Testis (tissue), 3 donors: ENCODE results near the gene TEX53. TPM values are rescaled to one million over a fixed set of nuclear protein-coding genes. Genes with fewer than 3 reads are reported as not detected.

Source experiments
- DNase-seq: peaks from one replicate; pipeline ENCODE4 v3.0.0-alpha.2; 2019
- H3K27ac ChIP-seq, 2 donors: fragments of 200-600 bp; sonication (generic); one replicate each; pipeline ENCODE4 v1.5.1; 2019
- H3K27me3 ChIP-seq: fragments of 200-600 bp; sonication (generic); one replicate; pipeline ENCODE4 v1.5.1; 2019
- H3K36me3 ChIP-seq: fragments of 200-600 bp; sonication (generic); one replicate; pipeline ENCODE4 v1.5.1; 2017; ENCODE audit warnings: low read depth; ENCODE audit errors: missing control alignments
- H3K4me1 ChIP-seq: fragments of 200-600 bp; sonication (generic); one replicate; pipeline ENCODE4 v1.5.1; 2019
- H3K4me3 ChIP-seq, 2 donors: fragments of 200-600 bp; sonication (generic); one replicate each; pipeline ENCODE4 v1.5.1; 2017 to 2019
- H3K9me3 ChIP-seq: fragments of 200-600 bp; sonication (generic); one replicate; pipeline ENCODE4 v1.5.1; 2017
- POLR2A ChIP-seq: fragments of 450-650 bp; IDR thresholded peaks from one replicate; pipeline ENCODE4 v1.6.1; 2017; ENCODE audit warnings: antibody characterized with exemption, mild to moderate bottlenecking, moderate library complexity
- WGBS, 2 donors: methylation state at CpG; one replicate each; pipeline ENCODE4 v1.1.5; 2018; 5-methylcytosine and 5-hydroxymethylcytosine counted together
- intact Hi-C: fragments of 100-400 bp; cut with DNase I; formaldehyde crosslinking; loops from one replicate; pipeline ENCODE4 v1.15.1; 2023; ENCODE audit warnings: low total_unique reads
- polyA plus RNA-seq: library from polyadenylated mRNA; stranded (reverse); fragments of 350-450 nt; fragmentation: Illumina TruSeq; extraction: RNeasy Lipid Tissue Mini Kit (QIAGEN cat#74804); gene quantifications from one replicate; pipeline ENCODE4 v1.2.3, GENCODE V29; 2014; ENCODE audit warnings: low read depth, low replicate concordance; ENCODE audit not compliant: insufficient read depth
- total RNA-seq, 2 donors: library from RNA; depleted of rRNA; stranded (reverse); fragments of >200 nt; gene quantifications; one replicate each; pipeline ENCODE4 v1.2.3, GENCODE V29; 2016
- TF ChIP-seq, protein P1 (sequence below), 3 experiments: fragments of 450-650 bp in 2 of 3; fragments of 200-600 bp in 1 of 3; sonication (generic) in 1 of 3; IDR thresholded peaks; one replicate each; pipeline ENCODE4 v1.5.1; 2016 to 2019; ENCODE audit warnings: antibody characterized with exemption in 3 of 3, mild to moderate bottlenecking in 2 of 3, moderate library complexity in 1 of 3

The TEX53 gene
- total and polyA plus RNA-seq, 3 donors from 2014 or later, result 13.4 to 68.8 (median 23.5) TPM

DNA sequence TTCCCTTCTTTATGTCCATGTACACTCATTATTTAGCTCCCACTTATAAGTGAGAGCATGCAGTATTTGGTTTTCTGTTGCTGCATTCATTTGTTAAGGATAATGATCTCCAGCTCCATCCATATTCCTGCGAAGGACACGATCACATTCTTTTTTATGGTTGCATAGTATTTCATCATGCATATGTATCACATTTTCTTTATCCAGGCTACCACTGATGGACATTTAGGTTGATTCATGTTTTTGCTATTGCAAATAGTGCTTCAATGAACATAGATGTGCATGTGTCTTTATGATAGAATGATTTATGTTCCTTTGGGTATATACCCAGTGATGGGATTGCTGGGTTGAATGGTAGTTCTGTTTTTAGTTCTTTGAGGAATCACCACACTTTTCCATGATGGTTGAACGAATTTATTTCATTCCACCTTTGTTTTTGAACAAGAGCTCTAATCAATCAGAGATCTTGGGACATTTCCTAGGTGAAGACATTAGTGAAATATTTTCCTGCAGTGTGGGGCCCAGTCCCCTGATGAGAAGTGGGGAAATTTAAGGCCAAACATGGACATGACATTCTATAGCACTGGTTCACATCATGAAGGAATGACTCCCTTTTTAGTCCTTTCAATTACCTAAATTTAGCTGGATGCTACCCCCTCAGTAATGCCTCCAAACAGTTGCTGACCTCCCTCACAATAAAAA, 31.5 kb upstream of the TEX53 start:
- Histone ChIP-seq H3K27ac (no peak overlapping the region), H3K36me3 (no peaks in the 10 kb centered on the region), H3K4me1 (no peaks in the 10 kb centered on the region), H3K27me3 (no peaks in the 10 kb centered on the region), H3K4me3 (no peak overlapping the region), H3K9me3 (no peaks in the 10 kb centered on the region)
- intact Hi-C loops, result no loop called here
- DNase-seq, result no peak
- no peak for TF ChIP-seq POLR2A
- TF ChIP-seq, protein P1, sequence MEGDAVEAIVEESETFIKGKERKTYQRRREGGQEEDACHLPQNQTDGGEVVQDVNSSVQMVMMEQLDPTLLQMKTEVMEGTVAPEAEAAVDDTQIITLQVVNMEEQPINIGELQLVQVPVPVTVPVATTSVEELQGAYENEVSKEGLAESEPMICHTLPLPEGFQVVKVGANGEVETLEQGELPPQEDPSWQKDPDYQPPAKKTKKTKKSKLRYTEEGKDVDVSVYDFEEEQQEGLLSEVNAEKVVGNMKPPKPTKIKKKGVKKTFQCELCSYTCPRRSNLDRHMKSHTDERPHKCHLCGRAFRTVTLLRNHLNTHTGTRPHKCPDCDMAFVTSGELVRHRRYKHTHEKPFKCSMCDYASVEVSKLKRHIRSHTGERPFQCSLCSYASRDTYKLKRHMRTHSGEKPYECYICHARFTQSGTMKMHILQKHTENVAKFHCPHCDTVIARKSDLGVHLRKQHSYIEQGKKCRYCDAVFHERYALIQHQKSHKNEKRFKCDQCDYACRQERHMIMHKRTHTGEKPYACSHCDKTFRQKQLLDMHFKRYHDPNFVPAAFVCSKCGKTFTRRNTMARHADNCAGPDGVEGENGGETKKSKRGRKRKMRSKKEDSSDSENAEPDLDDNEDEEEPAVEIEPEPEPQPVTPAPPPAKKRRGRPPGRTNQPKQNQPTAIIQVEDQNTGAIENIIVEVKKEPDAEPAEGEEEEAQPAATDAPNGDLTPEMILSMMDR (IDR thresholded peaks at IDR 0.05), result no peak
- WGBS, 2 donors, result 82 to 92% methylated on average over 3 of the region's 3 CpGs

DNA sequence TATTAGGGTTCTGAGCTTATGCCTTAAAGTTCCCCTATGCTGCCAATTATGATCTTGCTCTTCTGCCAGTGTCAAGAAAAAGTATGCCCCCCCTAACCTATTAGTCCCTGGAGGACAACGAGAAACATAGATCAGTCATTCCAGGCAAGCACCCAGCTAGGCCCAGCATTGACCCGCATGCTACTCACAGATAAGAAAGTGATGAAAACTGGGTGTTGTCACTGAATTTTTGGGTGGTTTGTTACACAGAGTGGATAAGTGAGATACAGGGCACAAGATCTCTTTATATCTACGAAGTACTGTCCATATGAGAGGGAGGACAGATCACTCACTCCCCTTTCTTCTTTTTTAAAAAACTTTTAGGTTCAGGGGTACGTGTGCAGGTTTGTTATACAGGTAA, 30.8 kb upstream of the TEX53 start:
- TF ChIP-seq, protein P1 (IDR thresholded peaks at IDR 0.05), result no peak
- TF ChIP-seq POLR2A, result no peak
- Histone ChIP-seq H3K4me3 (no peak overlapping the region), H3K9me3 (no peaks in the 10 kb centered on the region), H3K27ac (no peak overlapping the region), H3K27me3 (no peaks in the 10 kb centered on the region), H3K4me1 (no peaks in the 10 kb centered on the region), H3K36me3 (no peaks in the 10 kb centered on the region)
- intact Hi-C loops, result no loop called here
- DNase-seq, result no peak
- WGBS, 2 donors, result 78 to 95% methylated on average over 4 of the region's 4 CpGs

DNA sequence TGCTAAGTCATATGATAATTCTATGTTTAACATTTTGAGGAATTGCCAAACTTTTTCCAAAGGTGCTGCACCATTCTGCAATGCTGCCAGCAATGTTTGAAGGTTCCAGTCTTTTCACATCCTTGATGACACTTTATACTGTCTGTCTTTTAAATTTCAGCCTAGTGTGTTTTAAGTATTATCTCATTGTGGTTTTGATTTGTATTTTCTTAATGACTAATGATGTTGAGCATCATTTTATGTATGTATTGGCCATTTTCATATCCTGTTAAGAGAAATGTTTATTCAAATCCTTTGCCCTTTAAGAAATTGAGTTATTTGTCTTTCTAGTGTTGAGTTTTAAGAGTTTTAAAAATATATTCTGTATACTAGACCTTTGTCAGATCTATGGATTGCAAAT, 29.4 kb upstream of the TEX53 start:
- H3K4me1 ChIP-seq, result no peaks in the 10 kb centered on the region
- H3K4me3 ChIP-seq, result no peak overlapping the region
- DNase-seq, result no peak
- no peaks in the 10 kb centered on the region for H3K27me3 ChIP-seq
- no peak overlapping the region for H3K27ac ChIP-seq
- H3K9me3 ChIP-seq, result no peaks in the 10 kb centered on the region
- TF ChIP-seq, protein P1 (IDR thresholded peaks at IDR 0.05), result no peak
- no peak for TF ChIP-seq POLR2A
- no peaks in the 10 kb centered on the region for H3K36me3 ChIP-seq
- intact Hi-C loops, result no loop called here

DNA sequence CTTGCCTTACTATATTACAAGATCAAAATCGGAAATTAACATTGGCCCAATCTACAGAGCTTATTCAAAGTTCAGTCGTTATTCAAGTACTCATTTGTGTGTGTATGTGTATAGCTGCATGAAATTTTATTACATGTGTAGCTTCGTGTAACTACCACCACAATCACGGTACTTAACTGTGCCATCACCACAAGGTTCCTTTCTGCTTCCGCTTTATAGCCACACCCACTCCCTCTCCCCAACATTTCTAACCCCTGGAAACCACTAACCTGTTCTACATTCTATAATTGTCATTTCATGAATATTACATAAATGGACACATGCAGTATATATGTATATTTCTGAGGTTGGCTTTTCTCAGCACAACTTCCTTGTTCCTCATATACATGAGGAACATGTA, 28.3 kb upstream of the TEX53 start:
- intact Hi-C loops, result no loop called here
- TF ChIP-seq, protein P1 (IDR thresholded peaks at IDR 0.05), result no peak
- TF ChIP-seq POLR2A, result no peak
- H3K4me1 ChIP-seq, result no peaks in the 10 kb centered on the region
- no peak overlapping the region for H3K4me3 ChIP-seq
- no peaks in the 10 kb centered on the region for H3K9me3 ChIP-seq
- no peaks in the 10 kb centered on the region for H3K36me3 ChIP-seq
- DNase-seq, result no peak
- WGBS, 2 donors, result 30 to 62% methylated on average over 5 of the region's 5 CpGs
- no peak overlapping the region for H3K27ac ChIP-seq
- no peaks in the 10 kb centered on the region for H3K27me3 ChIP-seq

DNA sequence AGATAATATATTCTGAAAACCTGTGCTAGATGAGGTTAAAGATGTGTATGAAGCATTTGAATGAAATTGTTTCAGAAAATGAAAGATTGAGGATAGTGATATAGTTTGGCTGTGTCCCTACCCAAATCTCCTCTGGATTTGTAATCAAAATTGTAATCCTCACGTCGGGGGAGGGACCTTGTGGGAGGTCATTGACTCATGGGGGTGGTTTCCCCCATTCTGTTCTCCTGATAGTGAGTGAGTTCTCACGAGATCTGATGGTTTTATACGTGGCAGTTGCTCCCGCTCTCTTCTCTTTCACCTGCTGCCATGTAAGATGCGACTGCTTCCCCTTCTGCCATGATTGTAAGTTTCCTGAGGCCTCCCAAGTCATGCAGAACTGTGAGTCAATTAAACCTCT, 26.4 kb upstream of the TEX53 start:
- Histone ChIP-seq H3K27ac (no peak overlapping the region), H3K4me1 (no peaks in the 10 kb centered on the region), H3K27me3 (no peaks in the 10 kb centered on the region), H3K36me3 (no peaks in the 10 kb centered on the region), H3K4me3 (no peak overlapping the region), H3K9me3 (no peaks in the 10 kb centered on the region)
- TF ChIP-seq, protein P1 (IDR thresholded peaks at IDR 0.05), result no peak
- no peak for TF ChIP-seq POLR2A
- no peak for DNase-seq
- intact Hi-C loops, result no loop called here
- 69 to 76% methylated on average over 6 of the region's 6 CpGs for WGBS, 2 donors
